ENCODE measurements around the gene HLA-A. TPM values are rescaled to one million over a fixed set of nuclear protein-coding genes. Genes with fewer than 3 reads are reported as not detected.
A peak's percentile ranks its signal among the peaks of the same experiment; 100 is the strongest.

HLA-A gene
- total RNA-seq, 3 donors from 2014 or later: 327 to 617 (median 473) TPM

DNA sequence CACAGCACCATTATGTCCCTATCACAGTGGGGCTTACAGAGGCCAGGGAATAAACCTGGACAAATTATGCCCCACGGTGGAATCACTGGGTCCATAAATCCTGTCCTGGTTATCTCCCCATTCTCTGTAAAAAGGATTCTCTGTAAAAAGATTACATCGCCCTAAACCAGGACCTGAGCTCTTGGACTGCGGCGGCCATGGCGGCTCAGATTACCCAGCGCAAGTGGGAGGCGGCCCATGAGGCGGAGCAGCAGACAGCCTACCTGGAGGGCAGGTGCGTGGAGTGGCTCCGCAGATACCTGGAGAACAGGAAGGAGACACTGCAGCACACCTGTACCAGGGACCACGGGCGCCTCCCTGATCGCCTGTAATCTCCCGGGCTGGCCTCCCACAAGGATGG, 8.4 kb upstream of the HLA-A start:
- Histone ChIP-seq H3K27ac (no peak overlapping the region), H3K36me3 (no peaks in the 10 kb centered on the region), H3K4me3 (no peak overlapping the region), H3K27me3 (no peaks in the 10 kb centered on the region), H3K9me3 (no peaks in the 10 kb centered on the region), H3K4me1 (no peaks in the 10 kb centered on the region)
- no peak for DNase-seq (ENCODE audit: low spot score in 2 of 2)
- intact Hi-C loops (cut with DNase I; ENCODE audit: low total_unique reads): no loop called here
- TF ChIP-seq POLR2AphosphoS5 (IDR thresholded peaks at IDR 0.05) (no peak), CTCF (IDR thresholded peaks at IDR 0.05) (no peak), POLR2A (IDR thresholded peaks at IDR 0.05) (no peak)

- intact Hi-C loops (cut with DNase I; ENCODE audit: low total_unique reads): no loop called here
- TF ChIP-seq POLR2AphosphoS5 (IDR thresholded peaks at IDR 0.05) (no peak), POLR2A (IDR thresholded peaks at IDR 0.05) (no peak), CTCF (IDR thresholded peaks at IDR 0.05) (no peak)
- Histone ChIP-seq H3K36me3 (no peaks in the 10 kb centered on the region), H3K4me1 (no peaks in the 10 kb centered on the region), H3K27me3 (no peaks in the 10 kb centered on the region), H3K4me3 (no peak overlapping the region), H3K27ac (no peak overlapping the region), H3K9me3 (no peaks in the 10 kb centered on the region)
- no peak for DNase-seq (ENCODE audit: low spot score in 2 of 2)
These were observed 6.9 kb upstream of the HLA-A start for GRCh38 chr6:29935273-29935955.

- H3K27me3 ChIP-seq: no peaks in the 10 kb centered on the region
- no peak overlapping the region for H3K27ac ChIP-seq
- DNase-seq (ENCODE audit: low spot score in 2 of 2): no peak
- no peaks in the 10 kb centered on the region for H3K9me3 ChIP-seq
- intact Hi-C loops (cut with DNase I; ENCODE audit: low total_unique reads): no loop called here
- no peak overlapping the region for H3K4me3 ChIP-seq
- no peaks in the 10 kb centered on the region for H3K4me1 ChIP-seq
- TF ChIP-seq POLR2AphosphoS5 (IDR thresholded peaks at IDR 0.05): no peak
- no peak for TF ChIP-seq POLR2A (IDR thresholded peaks at IDR 0.05)
- no peak for TF ChIP-seq CTCF (IDR thresholded peaks at IDR 0.05)
- H3K36me3 ChIP-seq: no peaks in the 10 kb centered on the region
These were observed 3.4 kb upstream of the HLA-A start for GRCh38 chr6:29938746-29939508.

DNA sequence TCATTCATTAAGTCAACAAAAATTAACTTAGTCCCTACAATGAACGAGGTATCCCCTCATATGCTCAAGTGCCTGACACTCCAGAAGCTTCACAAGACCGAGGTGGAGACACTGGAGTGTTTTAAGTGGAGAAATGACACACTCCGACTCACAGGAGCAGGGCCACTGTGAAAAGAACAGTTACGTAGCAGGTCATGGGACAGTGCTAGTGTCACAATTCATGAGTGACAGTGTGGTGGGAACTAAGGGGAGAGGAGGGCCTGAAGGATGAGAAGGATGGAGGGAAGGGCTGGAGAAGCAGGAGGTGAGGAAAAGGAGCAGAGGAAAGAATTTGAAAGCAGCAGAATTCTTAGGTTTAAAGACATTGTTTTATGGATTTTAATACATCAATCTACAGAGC, 1.3 kb upstream of the HLA-A start:
- no peaks in the 10 kb centered on the region for H3K36me3 ChIP-seq
- H3K27ac ChIP-seq: peak overlapping the region in 1 of 2 donors; percentile 97
- no peaks in the 10 kb centered on the region for H3K9me3 ChIP-seq
- no peak overlapping the region for H3K4me3 ChIP-seq
- TF ChIP-seq POLR2A (IDR thresholded peaks at IDR 0.05): no peak
- no peak for TF ChIP-seq CTCF (IDR thresholded peaks at IDR 0.05)
- TF ChIP-seq POLR2AphosphoS5 (IDR thresholded peaks at IDR 0.05): no peak
- intact Hi-C loops (cut with DNase I; ENCODE audit: low total_unique reads): no loop called here
- no peak for DNase-seq (ENCODE audit: low spot score in 2 of 2)
- H3K27me3 ChIP-seq: no peaks in the 10 kb centered on the region
- H3K4me1 ChIP-seq: no peaks in the 10 kb centered on the region

- intact Hi-C loops (cut with DNase I; ENCODE audit: low total_unique reads): no loop called here
- Histone ChIP-seq H3K27me3 (no peaks in the 10 kb centered on the region), H3K27ac (peak overlapping the region; percentile 88 to 97), H3K9me3 (no peaks in the 10 kb centered on the region), H3K36me3 (no peaks in the 10 kb centered on the region), H3K4me3 (peak overlapping the region; percentile 52 to 89 (median 59)), H3K4me1 (no peaks in the 10 kb centered on the region)
- TF ChIP-seq CTCF (IDR thresholded peaks at IDR 0.05) (no peak), POLR2AphosphoS5 (IDR thresholded peaks at IDR 0.05) (no peak), POLR2A (IDR thresholded peaks at IDR 0.05) (no peak)
- no peak for DNase-seq (ENCODE audit: low spot score in 2 of 2)
These were observed 861 bp upstream of the HLA-A start for GRCh38 chr6:29941471-29941870.
